ENCODE data around the gene NR1D2. TPM values are rescaled to one million over a fixed set of nuclear protein-coding genes. Genes with fewer than 3 reads are reported as not detected.

NR1D2 gene
- total and polyA plus RNA-seq, 12 donors, result 2.8 to 54.7 (median 33.1) TPM

DNA sequence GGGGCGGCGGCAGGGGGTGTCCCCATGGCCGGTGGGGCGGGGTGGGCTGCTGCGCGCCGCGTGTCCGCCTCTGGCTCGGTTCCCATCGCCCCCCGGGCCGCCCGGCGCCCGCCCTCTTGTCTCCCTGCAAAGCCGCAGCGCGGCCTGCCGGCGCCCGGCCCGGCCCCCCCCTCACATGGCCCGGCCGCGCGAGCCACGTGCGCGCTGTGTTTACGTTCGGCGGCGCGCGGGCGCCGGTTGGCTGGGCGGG lies 502 bp downstream of the NR1D2 start:
- TF ChIP-seq CTCF (IDR thresholded peaks at IDR 0.05), result no peak

DNA sequence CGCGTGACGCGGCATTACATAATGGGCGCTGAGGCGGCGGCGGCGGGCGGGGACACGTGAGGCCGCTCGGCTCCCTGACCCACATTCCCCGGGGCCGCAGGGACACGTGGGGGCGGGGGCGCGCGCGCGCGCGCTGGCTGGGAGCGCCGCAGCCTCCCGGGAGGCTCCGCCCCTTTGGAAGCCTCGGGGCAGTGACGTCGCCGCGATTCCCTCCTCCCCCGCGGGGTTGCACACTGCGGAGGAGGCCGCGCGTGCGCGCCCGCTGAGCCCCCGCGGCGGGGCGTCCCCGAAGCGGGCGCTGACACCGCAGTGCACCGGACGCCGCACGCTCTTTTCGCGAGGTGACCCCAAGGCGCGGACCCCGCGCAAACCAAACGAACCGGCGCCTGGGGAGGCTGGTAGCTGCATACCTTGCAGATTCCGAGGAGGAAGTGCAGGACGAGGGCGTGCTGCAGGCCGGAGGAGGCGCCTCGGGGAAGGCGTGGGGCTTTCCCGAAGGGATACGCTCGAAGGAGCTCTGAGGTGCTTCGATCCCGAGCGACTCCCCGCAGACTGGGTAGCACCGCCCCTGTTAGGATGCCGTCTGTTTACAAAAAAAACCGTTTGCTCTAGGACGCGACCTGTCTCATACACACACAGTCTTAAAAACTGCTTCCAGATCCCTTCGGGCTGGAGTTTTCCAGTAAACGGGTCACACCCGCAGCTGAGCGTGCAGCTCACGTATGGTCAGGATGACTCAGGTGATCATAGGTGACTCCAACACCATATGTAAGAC lies 1.0 kb downstream of the NR1D2 start:
- DNase-seq (peak; percentile 97 to 99), ATAC-seq (peak; percentile 91 to 97 (median 94))
- H3K27me3 ChIP-seq, result no peaks in the 10 kb centered on the region
- H3K9me3 ChIP-seq, result no peaks in the 10 kb centered on the region
- WGBS, 2 donors, result 0 to 1% methylated on average over 66 to 87 of the region's 87 CpGs
- intact Hi-C loops (cut with DNase I), result loop anchor here in 6 of 10 donors (1.0 to 2.0 kb wide), 2 partner anchors 29 kb away; partner anchors contain the start of genes RPL15 (in 6 of the 6) and NKIRAS1 (in 4 of the 6)
- peak overlapping the region; percentile 87 to 100 (median 98) for H3K27ac ChIP-seq
- no peak for TF ChIP-seq CTCF (IDR thresholded peaks at IDR 0.05)
- H3K4me3 ChIP-seq, result peak overlapping the region; percentile 51 to 96 (median 79)
- peaks cover 0 to 5% (median 0%) of the 10 kb centered on the region in 9 donors for H3K36me3 ChIP-seq
- peaks cover 22 to 56% (median 54%) of the 10 kb centered on the region in 9 donors for H3K4me1 ChIP-seq

More for the DNA sequence above, 502 bp downstream of the NR1D2 start:
- H3K4me3 ChIP-seq, result peak overlapping the region; percentile 55 to 96 (median 74)
- ATAC-seq (no peak), DNase-seq (no peak)
- no peaks in the 10 kb centered on the region for H3K9me3 ChIP-seq
- H3K27ac ChIP-seq, result peak overlapping the region; percentile 87 to 100 (median 98)
- peaks cover 19 to 51% (median 49%) of the 10 kb centered on the region in 9 donors for H3K4me1 ChIP-seq
- WGBS, 2 donors, result 1% methylated on average over 34 to 39 of the region's 39 CpGs
- H3K36me3 ChIP-seq, result peaks cover 0 to 5% (median 0%) of the 10 kb centered on the region in 9 donors
- no peaks in the 10 kb centered on the region for H3K27me3 ChIP-seq
- intact Hi-C loops (cut with DNase I), result loop anchor here in 6 of 10 donors (1.0 to 2.0 kb wide), 2 partner anchors 28 to 29 kb away; partner anchors contain the start of genes RPL15 (in 6 of the 6) and NKIRAS1 (in 4 of the 6)

- ATAC-seq (no peak), DNase-seq (no peak)
- H3K9me3 ChIP-seq, result no peaks in the 10 kb centered on the region
- H3K27me3 ChIP-seq, result no peaks in the 10 kb centered on the region
- peaks cover 0 to 5% (median 0%) of the 10 kb centered on the region in 9 donors for H3K36me3 ChIP-seq
- peak overlapping the region in 2 of 10 donors; percentile 56 to 100 for H3K27ac ChIP-seq
- no peak for TF ChIP-seq CTCF (IDR thresholded peaks at IDR 0.05)
- no peak overlapping the region for H3K4me3 ChIP-seq
- peaks cover 23 to 83% (median 80%) of the 10 kb centered on the region in 9 donors for H3K4me1 ChIP-seq
- WGBS, 2 donors, result 86 to 89% methylated on average over 2 of the region's 2 CpGs
- intact Hi-C loops (cut with DNase I), result no loop called here
Observed at GRCh38 chr3:23948761-23949160, 3.7 kb downstream of the NR1D2 start.

GRCh38 chr3:23949784-23950183 lies 4.7 kb downstream of the NR1D2 start:
- peak overlapping the region in 5 of 10 donors; percentile 3 to 31 (median 19) for H3K4me3 ChIP-seq
- ATAC-seq (no peak), DNase-seq (peak; percentile 58 to 63)
- no peak for TF ChIP-seq CTCF (IDR thresholded peaks at IDR 0.05)
- no peaks in the 10 kb centered on the region for H3K9me3 ChIP-seq
- H3K27me3 ChIP-seq, result no peaks in the 10 kb centered on the region
- peaks cover 0 to 9% (median 0%) of the 10 kb centered on the region in 9 donors for H3K36me3 ChIP-seq
- intact Hi-C loops (cut with DNase I), result no loop called here
- peaks cover 23 to 87% (median 83%) of the 10 kb centered on the region in 9 donors for H3K4me1 ChIP-seq
- peak overlapping the region in 8 of 10 donors; percentile 1 to 100 (median 30) for H3K27ac ChIP-seq
